HG03066 (cell line): ENCODE data around the gene TAP1.
"Not testable (repeated sequence)": the region's sequence is repeated elsewhere in the genome, so short reads cannot be mapped to it uniquely, and the experiment has no call there.

Experiments
- ATAC-seq: cut with Tn5 transposase; IDR thresholded peaks from one replicate; pipeline ENCODE4 v1.9.1; 2021; ENCODE audit warnings: low read depth; ENCODE audit not compliant: unreplicated experiment

The TAP1 gene, protein sequence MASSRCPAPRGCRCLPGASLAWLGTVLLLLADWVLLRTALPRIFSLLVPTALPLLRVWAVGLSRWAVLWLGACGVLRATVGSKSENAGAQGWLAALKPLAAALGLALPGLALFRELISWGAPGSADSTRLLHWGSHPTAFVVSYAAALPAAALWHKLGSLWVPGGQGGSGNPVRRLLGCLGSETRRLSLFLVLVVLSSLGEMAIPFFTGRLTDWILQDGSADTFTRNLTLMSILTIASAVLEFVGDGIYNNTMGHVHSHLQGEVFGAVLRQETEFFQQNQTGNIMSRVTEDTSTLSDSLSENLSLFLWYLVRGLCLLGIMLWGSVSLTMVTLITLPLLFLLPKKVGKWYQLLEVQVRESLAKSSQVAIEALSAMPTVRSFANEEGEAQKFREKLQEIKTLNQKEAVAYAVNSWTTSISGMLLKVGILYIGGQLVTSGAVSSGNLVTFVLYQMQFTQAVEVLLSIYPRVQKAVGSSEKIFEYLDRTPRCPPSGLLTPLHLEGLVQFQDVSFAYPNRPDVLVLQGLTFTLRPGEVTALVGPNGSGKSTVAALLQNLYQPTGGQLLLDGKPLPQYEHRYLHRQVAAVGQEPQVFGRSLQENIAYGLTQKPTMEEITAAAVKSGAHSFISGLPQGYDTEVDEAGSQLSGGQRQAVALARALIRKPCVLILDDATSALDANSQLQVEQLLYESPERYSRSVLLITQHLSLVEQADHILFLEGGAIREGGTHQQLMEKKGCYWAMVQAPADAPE

DNA sequence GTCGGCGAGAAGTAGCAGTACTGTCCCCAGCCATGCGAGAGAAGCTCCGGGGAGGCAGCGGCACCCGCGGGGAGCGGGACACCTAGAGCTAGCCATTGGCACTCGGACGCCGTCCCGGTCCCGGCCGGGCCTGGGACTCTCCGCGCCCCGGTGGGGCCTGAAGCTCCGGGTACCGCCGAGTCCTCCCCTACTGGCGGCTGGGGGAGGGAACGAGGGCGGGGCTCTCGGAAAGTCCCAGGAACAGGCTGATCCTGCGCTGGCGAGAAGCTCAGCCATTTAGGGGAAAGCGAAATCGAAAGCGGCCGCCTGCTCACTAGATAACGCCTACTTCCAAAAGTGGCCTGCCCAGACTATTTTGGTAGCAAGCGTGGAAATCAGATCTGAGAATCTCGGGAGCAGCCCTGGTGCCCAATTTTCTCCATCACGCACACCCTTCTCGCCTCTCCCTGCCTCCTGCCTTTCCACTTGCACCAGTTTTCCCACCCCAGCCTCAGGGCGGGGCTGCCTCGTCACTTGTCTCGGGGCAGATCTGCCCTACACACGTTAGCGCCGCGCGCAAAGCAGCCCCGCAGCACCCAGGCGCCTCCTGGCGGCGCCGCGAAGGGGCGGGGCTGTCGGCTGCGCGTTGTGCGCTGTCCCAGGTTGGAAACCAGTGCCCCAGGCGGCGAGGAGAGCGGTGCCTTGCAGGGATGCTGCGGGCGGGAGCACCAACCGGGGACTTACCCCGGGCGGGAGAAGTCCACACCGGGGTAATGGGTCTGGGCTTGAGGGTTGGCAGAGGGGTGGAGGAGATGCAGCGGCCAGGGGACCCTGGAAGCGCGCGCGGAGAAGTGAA is at the start of gene TAP1, which contains the start of gene PSMB9:
TSS of gene TAP1 (minus strand) at position 164 of the 835 bp plus-strand sequence. CDS start at position 96, 68 bp downstream.
TSS of gene PSMB9 (plus strand) at position 652 of the 835 bp plus-strand sequence. CDS start at position 690, 38 bp downstream.
- peak; percentile 75 for ATAC-seq

DNA sequence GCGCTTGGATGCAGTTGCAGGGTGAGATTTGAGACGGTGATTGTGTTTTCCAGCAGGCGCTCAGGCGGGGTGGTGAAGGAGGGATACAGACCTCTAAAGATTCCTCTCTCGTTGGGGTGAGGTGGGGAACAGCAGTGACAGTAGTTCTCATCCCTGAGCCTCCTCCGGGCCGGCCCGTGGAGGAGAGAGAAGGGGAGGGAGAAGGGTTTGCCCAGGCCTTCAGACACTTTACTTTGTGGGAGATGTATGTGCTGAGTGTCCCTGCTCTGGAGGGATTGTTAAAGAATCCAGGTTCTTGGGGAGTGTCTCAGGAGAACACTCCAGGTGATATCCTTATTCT is 41.5 kb upstream of the TAP1 start:
- peak; percentile 23 for ATAC-seq

DNA sequence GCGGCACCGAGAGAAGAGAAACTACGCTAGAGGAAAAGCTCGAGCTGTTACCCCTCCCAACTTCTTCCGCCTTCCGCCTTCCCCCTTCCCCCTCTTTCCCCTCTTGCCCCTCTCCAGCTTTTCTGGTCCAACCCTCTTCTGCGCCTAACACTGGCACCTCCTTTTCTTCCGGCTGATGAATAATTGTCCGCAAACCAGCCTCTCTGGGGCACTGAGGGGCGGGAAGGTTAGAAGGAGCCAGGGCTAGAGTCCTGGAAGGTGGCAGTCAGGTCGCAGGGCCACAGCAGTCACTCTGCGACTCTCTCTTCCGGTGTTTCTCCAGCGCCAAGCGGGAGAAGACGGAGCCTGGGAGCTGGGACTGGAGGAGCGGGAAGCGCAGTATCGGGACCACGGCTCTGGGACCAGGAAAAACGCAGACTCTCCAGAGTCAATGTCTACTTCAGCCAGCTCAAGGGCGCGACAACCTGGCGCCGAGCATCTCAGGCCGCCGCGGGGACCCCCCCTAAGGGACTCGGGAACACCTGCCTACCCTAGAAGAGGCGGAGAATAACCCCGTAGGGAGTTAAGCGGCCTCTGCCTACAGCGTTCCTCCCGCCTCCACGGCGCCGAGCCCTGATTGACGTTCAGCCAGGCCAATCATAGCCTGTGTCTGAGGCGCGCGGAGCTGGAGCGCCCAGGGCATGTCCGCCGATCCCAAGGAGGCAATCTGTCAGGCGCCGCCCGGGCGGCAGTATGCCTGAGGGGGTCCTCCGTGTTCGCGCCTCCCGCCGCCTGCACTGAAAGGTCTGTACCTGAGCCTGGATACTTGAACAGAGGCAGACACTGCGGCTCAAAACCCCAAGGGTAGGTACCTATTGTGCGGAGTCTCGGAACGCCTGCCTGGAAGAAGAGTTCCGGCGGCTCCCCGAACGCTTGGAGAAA is 40.8 kb upstream of the TAP1 start:
- peak; percentile 89 for ATAC-seq

DNA sequence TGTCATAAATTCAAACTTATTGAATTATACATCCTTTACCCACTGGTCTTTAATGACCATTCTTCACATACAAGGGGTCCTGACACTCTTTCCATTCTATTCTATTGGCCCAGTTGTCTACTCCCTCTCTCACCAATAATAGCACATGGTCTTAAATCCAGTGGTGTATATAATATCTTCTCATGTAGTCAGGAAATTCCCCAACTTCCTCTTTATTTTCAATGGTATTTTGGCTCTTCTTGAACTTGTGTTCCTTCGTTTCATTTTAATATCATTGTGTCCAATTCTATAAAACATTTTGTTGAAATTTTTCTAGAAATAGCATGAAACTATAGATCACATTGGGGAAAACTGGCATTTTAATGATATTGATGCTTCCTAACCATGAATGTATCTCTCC is 37.3 kb upstream of the TAP1 start:
- no peak for ATAC-seq

DNA sequence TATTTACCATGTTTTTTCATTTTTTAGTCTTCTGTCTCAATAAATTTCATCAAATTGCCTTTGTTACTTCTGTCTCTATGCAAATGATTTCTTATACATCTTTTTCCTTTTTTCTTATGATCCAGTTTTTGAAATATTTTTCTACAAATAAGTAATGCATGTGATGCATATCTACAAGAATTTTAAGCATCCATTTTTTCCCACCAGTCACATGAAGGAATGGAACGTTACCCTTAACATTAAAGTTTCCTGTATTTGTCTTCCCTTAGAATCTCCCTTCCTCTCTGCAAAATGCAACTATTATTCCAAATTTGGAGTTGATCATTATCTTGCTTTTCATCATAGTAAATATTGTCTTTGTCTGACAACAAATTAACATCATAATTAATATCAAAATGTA is 36.0 kb upstream of the TAP1 start:
- no peak for ATAC-seq

DNA sequence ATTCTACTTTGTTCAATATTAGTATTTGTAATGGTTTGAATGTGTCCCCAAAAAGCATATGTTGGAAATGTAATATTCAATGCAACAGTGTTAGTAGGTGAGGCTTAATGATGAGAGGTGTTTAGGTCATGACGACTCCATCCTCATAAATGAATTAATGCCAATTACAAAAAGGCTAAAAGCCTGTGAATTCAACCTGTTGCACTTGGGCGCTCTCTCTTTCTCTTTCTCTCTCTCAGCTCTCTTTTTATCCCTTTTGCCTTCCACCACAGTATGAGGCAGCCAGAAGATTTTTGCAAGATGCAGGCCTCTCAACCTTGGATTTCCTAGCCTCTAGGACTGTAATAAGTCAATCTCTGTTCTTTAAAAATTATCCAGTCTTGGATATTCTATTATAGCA is 35.1 kb upstream of the TAP1 start:
- ATAC-seq, result no peak

DNA sequence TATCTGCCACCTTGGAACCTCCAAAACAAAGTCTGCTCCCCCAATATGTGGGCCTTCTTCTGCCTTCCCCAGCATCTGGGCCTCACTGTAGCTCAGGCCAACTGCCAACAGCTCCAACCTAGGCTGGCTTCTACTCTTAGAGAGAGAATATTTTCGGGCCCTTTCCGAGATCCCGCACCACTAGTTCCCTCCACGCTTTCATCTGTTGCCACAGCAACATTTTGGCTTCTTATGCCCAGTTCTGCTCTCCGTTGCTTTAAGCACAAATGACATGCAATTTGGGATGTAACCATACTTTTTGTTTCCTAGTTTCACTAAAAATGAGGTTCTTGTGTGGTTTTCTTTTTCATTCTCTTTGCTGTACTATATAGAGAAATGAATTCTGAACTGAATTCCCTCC is 34.1 kb upstream of the TAP1 start:
- ATAC-seq, result no peak

DNA sequence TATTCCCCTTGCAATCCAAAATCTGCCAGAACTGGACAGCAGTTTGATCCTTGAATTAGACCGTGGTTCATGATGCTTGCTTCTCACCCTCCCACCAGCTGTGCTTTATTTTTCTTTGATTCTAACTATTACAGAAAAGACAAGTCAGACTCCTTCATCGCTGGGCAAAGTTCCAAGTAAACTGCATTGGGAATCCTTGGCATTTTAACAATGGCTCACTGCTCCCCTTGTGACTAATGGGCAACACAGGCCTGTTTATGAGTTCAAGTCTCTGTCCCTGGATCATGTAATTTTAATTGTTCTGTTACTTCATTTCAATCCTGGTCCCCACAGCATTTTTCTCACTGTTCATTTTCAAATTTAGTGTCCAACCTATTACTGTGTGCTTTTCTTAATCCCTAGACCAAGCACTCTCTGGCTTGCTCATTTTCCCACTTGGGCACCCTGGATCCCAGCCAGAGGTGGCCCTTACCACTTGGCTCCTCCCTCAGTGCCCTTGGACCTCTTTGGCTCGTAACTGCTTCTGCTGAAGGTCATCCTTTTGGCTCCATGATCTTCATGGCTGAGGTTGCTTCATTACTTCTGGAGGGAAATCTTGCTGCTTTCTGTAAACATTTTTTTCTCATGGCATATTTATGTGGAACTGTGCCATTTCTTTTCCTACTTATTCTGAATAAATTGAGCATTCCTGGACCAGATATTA is 33.3 kb upstream of the TAP1 start:
- no peak for ATAC-seq

DNA sequence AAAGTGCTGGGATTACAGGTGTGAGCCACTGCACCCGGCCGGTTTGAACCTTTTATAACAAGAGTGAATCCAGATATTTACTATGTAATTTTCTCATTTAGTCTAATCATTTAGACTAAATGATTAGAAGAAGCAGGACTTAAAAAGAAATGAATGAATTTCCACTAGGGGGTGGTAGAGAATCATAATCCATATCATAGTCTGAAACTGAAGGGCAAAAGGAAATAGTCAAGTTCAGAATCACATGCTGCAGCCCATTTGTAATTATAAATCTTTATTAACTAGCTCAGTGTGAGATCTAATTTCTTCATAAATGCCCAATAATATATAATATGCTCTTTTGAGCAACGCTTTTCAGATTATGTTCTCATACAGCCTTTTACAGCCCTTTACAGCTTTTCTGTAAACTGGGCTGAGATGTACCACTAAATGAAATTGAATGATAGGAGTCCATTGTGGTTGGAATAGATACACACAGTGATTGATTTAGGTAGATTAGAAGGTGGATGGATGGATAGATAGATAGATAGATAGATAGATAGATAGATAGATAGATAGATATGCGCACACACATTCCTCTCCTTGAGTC is 32.3 kb upstream of the TAP1 start:
- no peak for ATAC-seq

DNA sequence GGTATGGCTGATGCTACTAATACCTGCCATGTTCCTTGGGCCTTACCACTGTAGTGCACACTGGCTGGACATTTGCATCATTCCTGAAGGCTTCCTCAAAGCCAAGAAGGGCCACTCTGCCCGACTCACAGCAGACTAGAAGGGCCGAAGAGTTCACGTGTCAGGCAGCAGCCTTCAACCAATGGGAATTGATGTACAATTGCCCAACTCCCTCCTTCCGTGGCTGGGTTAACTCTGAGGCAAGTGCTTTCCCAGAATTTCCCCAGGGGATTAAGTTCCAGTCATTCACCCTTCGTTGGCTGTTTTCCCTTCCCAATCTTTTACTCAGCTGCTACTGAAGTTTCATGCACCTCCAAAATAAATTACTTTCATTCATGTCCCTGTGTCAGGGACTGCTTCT is 30.3 kb upstream of the TAP1 start:
- ATAC-seq, result no peak

DNA sequence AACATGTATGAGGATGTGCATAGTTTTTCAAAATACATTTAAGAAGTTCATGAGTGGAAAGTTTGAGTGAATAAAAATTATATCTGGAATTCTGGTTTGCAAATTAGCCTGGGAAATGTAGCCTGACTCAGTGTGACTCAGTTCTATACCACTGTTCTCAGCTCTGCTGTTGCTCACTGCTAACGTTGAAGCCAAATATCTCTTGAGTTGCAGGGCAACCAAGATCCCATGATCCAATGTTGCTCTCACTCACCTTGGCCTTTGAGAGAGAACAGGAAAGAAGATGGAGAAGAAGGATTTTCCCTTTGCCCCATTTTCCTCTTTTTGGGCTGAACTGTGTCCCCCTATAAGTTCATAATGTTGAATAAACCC is 29.4 kb upstream of the TAP1 start:
- no peak for ATAC-seq

DNA sequence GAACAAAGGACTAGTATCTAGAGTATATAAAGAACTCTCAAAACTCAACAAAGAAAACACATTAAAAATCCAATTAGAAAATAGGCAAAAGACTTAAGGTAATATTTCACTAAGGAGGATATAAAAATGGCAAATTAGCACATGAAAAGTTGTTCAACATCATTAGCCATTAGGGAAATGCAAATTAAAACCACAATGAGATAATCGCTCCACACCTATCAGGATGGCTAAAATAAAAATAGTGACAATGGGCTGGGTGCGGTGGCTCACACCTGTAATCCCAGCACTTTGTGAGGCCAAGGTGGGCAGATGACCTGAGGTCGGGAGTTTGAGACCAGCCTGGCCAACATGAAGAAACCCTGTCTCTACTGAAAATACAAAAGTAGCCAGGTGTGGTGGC is 27.5 kb upstream of the TAP1 start:
- not testable (repeated sequence) for ATAC-seq

DNA sequence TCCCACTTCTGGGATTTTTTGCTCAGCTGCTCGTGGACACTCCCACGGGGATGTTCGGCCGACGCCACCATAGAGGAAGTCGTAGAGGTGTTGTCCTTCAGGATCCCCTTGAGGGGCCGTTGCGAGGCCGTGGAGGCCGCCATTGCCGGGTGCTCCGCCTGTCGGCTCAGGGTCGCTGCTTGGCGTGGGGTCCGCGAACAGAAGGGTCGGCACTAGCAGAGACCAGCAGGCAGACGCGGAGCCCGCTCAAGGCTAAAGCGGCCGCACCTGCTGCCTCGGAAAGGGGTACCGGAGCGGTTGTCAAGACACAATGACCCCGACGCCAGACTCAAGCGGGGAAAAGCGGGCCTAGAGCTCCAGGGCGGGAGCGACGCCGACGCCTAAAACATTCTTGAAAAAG is 26.2 kb upstream of the TAP1 start:
- ATAC-seq, result no peak

DNA sequence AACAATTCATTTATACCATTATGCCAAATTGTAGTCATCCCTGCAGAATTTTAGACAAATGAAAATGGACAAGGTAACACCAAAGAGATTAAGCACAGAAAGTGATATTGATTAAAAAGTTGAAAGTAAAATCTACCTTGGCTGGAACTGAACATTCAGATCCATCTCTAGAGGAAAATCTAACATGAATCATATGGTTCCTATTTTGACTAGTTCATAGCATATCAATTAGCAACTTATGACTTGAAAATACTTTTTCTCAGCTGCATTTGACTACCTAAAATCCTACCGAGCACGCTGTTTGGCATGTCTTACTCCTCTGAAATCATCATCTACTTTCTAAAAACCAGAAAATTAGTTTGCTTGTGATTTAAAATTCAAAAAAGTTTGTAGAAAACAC is 23.1 kb upstream of the TAP1 start:
- ATAC-seq, result no peak

DNA sequence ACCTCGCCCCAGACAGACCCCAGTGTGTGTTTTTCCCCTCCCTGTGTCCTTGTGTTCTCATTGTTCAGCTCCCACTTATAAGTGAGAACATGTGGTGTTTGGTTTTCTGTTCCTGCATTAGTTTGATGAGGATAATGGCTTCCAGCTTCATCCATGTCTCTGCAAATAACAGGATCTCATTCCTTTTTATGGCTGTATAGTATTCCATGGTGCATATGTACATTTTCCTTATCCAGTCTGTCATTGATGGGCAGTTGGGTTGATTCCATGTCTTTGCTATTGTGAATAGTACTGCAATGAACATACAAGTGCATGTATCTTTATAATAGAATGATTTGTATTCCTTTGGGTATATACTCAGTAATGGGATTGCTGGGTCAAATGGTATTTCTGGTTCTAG is 20.4 kb upstream of the TAP1 start:
- ATAC-seq, result not testable (repeated sequence)

DNA sequence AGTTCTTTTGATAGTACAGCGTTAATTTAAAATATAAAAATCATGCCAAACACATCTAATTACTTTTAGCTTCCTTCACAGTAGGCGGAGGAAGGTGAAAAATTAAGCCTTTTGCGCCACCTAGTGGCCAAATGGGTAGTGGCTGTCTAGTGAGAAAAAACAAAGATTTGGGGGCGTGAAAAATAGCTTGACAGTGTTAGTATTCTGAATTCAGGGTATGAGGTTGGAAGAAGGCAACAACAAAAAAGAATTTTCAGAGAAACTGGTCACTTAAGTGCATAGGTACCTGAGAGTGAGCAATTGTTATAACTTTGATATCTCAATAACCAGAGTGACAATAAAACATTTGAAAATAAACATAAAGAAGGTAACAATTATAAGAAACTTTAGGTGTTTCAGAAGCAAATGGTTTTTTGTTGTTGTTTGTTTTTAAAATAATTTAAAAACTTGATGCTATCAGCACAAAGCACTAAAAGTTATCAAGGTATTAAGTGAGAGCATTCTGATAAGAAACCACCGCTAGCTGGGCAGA is 14.8 kb upstream of the TAP1 start:
- ATAC-seq, result no peak

DNA sequence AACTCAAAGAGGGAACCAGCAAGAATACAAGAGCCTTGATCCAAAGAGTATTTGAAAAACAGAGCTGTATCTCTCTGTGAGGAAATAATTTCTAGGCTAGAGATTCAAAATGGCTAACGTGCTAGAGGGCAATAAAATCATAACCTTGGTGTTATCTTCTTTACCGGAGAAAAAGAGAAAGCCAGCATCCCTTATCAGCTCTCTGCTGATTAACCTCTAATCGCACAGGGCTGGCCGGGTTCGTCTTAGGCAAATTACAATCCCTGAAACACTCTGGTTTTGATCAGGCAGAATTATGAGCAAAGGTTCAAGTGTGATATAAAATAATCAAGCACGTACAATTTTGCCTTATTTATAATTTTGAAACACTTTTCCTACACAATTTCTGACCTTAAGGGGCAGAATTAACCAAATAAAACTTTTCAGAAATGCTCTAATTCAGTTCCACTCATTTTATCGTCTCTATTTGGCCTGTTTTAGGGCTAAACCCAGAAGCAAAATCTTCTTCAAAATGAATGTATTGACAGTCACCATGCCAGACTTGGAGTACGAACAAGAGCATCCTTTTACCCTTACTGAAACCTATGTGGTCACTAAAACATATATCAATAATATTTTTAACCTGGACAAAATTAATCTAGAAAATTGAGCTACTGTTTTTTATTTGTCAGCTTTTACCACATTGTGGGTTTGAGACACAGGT is 14.2 kb upstream of the TAP1 start:
- no peak for ATAC-seq

DNA sequence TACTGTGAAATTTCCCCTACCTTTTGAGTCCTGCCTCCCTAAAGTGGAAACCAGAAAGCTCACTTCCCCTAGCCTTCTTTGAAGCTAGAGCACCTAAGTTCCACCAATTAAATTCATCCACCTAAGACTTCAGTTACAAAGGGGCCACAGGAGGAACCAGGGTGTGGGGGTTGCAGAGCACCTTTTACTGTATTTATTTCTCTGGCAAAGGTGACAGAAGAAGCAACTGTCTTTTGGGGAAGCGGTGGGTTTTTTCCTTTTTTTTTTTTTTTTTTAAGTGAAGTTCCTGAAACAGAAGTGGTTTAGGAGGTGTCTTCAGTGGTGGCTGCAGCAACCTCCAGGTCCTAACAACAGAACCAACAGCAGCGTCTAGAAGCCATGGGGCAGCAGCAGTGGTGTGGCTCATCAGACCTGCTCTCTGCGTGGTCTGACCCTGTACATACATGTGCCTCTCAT is 13.5 kb upstream of the TAP1 start:
- ATAC-seq, result no peak
